Measurements from ENCODE around the gene TRIM72.
"Not testable (repeated sequence)": the region's sequence is repeated elsewhere in the genome, so short reads cannot be mapped to it uniquely, and the experiment has no call there.

The TRIM72 gene

GRCh38 chr16:31190818-31191444, 23.0 kb upstream of the TRIM72 start:
- no peak for DNase-seq

GRCh38 chr16:31191697-31192428, 22.1 kb upstream of the TRIM72 start:
- no peak for DNase-seq

DNA sequence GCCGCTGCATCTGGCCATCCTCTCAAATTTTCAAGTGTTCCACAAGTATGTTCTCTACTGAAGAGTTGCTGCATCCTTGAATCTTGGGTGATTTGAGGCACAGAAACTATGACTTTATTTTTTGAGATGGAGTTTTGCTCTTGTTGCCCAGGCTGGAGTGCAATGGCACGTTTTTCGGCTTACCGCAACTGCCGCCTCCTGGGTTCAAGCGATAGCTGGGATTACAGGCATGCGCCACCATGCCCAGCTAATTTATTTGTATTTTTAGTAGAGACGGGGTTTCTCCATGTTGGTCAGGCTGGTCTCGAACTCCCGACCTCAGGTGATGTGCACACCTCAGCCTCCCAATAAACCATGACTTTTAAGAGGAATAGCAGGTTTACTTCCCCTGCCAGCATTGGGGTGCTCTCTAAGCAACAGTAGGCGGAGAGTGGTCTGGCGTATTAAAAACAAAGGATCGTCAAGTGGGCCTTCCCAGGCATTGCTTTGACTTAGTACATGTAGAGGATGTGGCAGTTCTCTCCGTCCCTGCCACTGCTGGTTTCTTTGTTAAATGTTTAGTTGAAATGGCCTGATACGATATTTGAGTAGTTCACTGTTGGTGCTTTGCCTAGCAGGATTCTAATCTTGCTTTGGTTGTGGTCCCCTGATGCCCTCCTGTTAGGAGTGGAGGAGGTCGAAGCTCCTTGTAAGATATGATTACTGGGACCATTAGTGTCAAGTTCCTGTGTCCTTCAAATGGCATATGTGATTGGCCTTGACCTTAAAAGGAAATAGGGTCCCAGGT, 20.9 kb upstream of the TRIM72 start:
- no peak for DNase-seq

DNA sequence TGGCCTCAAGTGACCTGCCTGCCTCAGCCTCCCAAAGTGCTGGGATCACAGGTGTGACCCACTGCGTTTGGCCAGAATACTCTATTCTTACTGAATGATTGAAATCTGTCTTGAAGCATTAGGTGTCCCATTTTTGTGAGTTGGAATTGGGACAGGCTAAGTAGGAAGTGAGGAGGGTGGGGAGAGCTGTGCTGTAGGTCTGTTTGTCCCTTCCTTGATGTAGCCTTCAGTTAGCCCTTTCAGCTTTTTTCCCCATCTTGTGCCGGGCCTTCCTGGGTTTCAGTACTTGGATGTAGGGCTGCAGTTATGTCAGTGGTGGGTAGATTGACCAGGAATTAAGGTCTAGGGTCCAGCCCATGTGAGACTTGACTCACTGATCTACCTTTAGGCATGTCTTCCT, 20.0 kb upstream of the TRIM72 start:
- no peak for DNase-seq

- DNase-seq = no peak
Measured at GRCh38 chr16:31194898-31195297, 19.0 kb upstream of the TRIM72 start.

GRCh38 chr16:31195861-31196260, 18.1 kb upstream of the TRIM72 start:
- DNase-seq = not testable (repeated sequence)

DNA sequence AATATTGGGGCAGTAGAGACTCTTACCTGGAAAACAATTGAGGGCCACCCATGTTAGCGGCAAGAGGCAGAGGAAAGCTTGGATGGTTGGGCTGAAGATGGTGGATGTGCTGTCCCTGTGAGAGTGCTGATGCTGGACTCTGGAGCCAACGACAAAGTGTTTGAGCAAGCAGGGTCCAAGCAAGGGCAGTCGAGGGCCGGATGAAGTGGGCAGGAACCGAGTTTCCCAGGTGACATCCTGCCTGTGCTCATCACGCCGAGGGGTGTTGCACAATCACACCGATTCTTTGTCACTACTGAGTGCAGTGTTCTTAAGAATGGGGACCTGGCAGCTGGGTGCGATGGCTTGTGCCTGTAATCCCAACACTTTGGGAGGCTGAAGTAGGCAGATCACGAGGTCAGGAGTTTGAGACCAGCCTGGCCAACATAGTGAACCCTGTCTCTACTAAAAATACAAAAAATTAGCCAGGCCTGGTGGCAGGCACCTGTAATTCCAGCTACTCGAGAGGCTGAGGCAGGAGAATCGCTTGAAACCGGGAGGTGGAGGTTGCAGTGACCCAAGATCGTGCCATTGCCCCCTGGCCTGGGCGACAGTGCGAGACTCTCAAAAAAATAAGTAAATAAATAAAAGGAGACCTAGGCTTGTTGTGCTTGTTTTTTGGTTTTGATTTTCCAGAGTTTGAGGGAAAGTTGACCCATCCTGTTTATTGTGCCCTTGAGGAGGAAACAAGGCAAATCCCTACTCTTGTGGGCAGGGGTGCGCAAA, 17.4 kb upstream of the TRIM72 start:
- no peak for DNase-seq

GRCh38 chr16:31198207-31198882, 15.6 kb upstream of the TRIM72 start:
- DNase-seq = no peak

DNA sequence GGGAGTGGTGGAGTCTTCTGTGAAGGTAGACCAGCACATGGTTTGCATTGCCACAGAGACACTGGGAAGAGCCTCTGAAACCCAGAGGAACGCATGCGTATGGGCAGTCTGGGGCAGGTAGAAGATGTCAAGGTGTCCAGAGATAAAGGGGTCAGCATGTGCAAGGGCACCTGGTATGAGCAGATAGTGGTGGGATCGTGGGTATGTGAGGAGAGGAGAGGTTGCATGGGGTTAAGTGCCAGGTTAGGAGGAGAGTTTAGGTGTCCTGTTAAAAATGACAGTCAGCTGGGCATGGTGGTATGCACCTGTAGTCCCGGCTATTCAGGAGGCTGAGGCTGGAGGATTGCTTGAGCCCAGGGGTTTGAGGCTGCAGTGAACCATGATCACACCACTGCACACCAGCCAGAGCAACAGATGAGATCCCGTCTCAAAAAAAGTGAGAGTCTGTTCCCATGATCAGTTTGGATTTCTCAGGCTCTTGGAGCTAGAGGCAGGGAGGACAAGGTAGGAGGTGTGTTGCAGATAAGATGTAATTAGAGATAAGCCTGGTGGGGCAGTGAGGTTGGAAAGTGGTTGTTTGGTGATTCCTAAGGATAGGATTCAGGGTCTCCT, 14.4 kb upstream of the TRIM72 start:
- DNase-seq = no peak

DNA sequence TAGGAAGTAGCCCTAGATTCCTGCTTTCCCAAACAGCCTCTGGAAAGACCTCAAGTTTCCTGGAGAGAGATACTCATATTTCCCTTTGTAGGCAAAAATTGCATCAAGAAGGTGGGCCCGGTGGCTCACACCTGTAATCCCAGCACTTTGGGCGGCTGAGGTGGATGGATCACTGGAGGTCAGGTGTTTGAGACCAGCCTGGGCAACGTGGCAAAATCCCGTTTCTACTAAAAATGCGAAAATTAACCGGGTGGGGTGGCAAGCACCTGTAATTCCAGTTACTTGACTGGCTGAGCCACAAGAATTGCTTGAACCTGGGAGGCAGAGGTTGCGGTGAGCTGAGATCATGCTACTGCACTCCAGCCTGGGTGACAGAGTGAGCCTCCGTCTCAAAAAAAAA, 13.8 kb upstream of the TRIM72 start:
- not testable (repeated sequence) for DNase-seq

GRCh38 chr16:31200821-31201568, 12.9 kb upstream of the TRIM72 start:
- DNase-seq = peak in 1 of 2 experiments; percentile 56

DNA sequence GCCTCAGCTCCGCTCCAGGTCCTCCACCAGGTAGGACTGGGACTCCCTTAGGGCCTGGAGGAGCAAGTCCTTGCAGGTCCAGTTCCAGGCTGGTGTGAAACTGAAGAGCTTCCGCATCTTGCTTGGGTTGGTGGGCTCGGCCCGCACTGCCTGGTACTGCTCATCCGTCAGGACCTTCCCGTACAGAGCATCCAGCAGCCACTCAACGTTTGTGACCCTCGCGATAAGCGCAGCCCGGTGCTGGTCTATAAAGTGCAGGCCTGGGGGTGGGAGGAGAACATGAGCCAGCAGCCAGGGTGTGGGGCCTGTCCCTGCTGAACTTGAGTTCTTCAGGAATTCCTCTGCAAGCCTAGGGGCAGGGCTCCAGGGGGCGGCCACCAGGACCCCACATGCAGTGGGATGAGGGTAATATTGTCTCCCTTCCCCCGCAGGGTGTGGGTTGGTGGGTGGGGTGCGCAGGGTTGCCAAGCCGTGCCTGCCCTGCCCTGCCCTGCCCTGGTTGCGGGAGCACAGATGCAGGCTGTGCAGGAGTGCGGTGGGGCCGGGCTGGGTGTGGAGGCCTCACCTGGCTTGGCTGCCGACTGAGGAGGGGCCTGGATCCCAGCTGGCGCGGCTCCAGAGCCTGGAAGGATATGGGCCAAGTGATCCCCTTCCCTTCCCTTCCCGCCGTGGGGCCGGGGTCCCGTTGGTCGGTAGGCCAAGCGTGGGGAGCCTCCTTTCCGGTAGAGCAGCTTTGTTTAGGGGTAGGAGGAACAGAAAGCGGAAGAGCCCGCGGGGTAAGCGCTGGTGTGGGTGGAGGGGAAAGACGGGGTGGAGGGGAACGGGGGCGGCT, 12.1 kb upstream of the TRIM72 start:
- peak in 1 of 2 experiments; percentile 46 for DNase-seq

DNA sequence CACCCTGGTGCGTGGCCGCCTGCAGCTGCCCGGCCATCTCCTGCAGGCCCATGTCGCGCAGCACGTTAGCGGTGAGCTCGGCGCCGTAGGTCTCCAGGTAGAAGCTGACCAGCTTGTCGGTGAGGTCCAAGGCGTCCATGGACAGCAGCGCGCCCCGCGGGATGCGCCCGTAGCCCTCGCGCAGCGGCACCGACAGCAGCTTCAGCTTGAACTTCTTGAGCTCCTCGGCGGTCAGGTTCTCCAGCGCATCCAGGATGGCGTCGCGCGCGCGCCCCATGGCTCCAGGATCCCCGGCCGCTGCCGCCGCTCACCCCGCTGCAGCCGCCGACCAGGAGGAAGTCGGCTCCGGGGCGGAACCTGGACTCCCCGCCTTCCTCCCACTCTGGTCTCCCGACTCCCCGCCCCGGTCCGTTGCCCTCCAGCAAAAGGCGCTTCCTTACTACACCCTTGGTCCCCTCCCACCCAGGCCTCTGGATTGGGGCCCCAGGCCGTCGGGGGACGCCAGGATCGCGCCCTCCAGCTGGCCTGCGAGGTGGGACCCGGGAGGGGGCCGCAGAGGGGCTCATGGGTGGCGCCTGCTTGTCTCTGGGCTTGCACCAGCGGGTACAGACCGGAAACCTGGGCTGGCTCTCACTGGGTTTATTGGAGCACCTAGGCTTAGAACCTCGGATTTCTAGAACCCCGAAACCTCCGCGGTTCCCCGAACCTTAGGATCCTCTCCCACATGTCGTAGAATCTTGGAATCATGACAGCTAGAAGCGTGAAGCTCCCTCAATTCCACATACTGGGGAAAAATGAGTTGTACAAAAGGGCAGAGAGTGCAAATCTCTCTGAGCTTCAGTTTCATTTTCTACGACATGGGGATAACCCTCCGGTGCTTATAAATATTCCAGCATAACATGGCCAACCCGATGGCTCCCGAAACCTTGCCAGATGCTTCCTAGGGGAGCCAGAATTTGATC, 11.2 kb upstream of the TRIM72 start, which contains the start of gene PYCARD:
TSS of gene PYCARD (minus strand) at position 347 of the 962 bp plus-strand sequence. CDS start at position 277, 70 bp downstream.
- DNase-seq = peak in 1 of 2 experiments; percentile 55

GRCh38 chr16:31204871-31205666, 8.8 kb upstream of the TRIM72 start:
- DNase-seq = no peak

GRCh38 chr16:31206776-31207175, 7.1 kb upstream of the TRIM72 start:
- DNase-seq = no peak

DNA sequence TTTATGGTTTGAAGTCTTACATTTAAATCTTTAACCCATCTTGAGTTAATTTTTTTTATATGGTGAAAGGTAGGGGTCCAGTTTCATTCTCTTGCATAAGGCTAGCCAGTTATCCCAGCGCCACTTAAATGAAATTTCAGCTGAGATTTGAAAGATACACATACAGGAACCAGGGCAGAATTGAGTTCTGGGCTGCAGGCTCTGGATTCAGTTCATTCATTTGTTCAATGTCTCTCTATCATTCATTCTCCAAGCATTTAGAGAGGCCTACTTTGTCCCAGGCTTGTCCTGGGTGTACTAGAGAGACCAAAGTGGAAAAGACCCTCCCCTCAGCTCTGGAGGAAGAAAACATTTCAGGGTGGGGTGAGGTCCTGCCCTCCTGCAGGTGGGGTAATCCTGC, 577 bp upstream of the TRIM72 start:
- no peak for DNase-seq

GRCh38 chr16:31214708-31215286, 878 bp downstream of the TRIM72 start:
- DNase-seq = no peak

Data from activated CD4-positive, alpha-beta T cell treated with anti-CD3 and anti-CD28 coated beads, Interleukin-2, amount 50 U/mL, for 48 hours (primary cell).